T-helper 1 cell treated with Interleukin-12 subunit alpha and Interleukin-12 subunit beta and Interleukin-4 antibody, amounts not matched to agents 30 μg/mL and 1 μg/mL, for 36 hours (primary cell): ENCODE data around the gene GNL2.
A peak's percentile ranks its signal among the peaks of the same experiment; 100 is the strongest.
"Not testable (repeated sequence)": the region's sequence is repeated elsewhere in the genome, so short reads cannot be mapped to it uniquely, and the experiment has no call there.

Experiments
- H3K27ac Mint-ChIP-seq: one replicate; pipeline ENCODE4 v1.8.0; 2021; ENCODE audit warnings: mild to moderate bottlenecking, mixed read lengths
- H3K27me3 Mint-ChIP-seq: one replicate; pipeline ENCODE4 v1.8.0; 2021; ENCODE audit warnings: low read depth, mixed read lengths
- H3K36me3 Mint-ChIP-seq: one replicate; pipeline ENCODE4 v1.8.0; 2021; ENCODE audit warnings: low read depth, mixed read lengths
- H3K4me1 Mint-ChIP-seq: one replicate; pipeline ENCODE4 v1.8.0; 2021; ENCODE audit warnings: low read depth, mixed read lengths
- H3K4me3 Mint-ChIP-seq: one replicate; pipeline ENCODE4 v1.8.0; 2021; ENCODE audit warnings: mild to moderate bottlenecking, moderate library complexity, mixed read lengths
- H3K9me3 Mint-ChIP-seq: one replicate; pipeline ENCODE4 v1.8.0; 2021; ENCODE audit warnings: mixed read lengths

Gene GNL2

DNA sequence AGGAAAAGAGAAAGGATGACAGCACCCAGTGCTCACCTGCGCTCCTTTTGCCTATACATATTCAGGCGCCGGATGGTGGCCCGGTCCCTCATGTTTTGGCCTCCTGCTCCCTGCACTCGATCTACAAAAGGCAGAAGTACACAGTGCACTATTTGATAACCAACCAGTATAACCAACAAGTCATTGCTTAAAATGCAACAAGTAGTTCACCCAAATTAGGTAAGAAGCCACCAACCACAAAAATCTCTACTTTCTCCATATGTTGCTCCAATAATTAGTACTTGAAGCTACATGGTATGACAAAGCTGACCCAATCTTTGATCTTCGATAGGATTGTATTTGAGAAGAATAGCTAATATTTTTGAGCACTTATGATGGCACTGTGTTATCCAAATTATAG is 2.0 kb downstream of the GNL2 start:
- Mint-ChIP-seq H3K36me3 (peaks cover 30% of the 10 kb centered on the region), H3K9me3 (no peaks in the 10 kb centered on the region), H3K4me3 (no peak overlapping the region), H3K27ac (no peak overlapping the region), H3K27me3 (peaks cover 7% of the 10 kb centered on the region), H3K4me1 (peaks cover 26% of the 10 kb centered on the region)

GRCh38 chr1:37588939-37589338 is 6.8 kb downstream of the GNL2 start:
- peaks cover 45% of the 10 kb centered on the region for H3K36me3 Mint-ChIP-seq
- no peaks in the 10 kb centered on the region for H3K27me3 Mint-ChIP-seq
- H3K4me1 Mint-ChIP-seq = peaks cover 9% of the 10 kb centered on the region
- no peaks in the 10 kb centered on the region for H3K9me3 Mint-ChIP-seq
- no peak overlapping the region for H3K27ac Mint-ChIP-seq
- H3K4me3 Mint-ChIP-seq = no peak overlapping the region

DNA sequence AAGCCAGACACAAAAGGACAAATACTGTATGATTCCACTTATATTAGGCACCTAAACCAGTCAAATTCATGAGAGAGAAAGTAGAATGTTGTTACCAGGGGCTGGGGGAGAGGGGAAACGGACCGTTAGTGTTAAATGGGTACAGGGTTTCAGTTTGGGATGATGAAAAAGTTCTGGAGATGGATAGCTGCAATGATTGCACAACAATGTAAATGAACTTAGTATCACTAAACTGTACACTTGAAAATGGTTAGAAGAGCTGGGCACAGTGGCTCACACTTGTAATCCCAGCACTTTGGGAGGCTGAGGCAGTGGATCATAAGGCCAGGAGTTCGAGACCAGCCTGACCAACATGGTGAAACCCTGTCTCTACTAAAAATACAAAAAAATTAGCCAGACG is 11.2 kb downstream of the GNL2 start:
- H3K9me3 Mint-ChIP-seq, H3K4me3 Mint-ChIP-seq, H3K27me3 Mint-ChIP-seq, H3K4me1 Mint-ChIP-seq, H3K27ac Mint-ChIP-seq: not testable (repeated sequence)
- peaks cover 37% of the 10 kb centered on the region for H3K36me3 Mint-ChIP-seq

DNA sequence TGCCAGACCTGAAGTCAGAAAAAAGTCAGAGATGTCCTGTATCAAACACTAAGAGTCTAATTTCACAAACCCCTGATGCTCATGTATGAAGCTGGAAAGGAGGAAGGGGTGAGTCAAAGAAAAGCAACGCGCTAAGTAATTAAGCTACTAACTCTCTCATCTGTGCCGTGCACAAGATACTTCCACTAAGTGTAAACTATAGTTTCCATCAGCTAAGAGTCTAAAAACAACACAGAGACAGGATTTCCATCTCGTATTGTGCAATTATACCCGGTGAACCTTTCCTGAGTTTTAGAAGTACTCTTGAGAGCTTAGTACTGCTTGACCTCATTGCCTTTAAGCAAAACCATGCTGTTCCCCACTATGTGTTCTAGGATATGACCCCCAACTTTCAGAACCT is 20.0 kb downstream of the GNL2 start:
- Mint-ChIP-seq H3K4me1 (peaks cover 50% of the 10 kb centered on the region), H3K4me3 (peak overlapping the region; percentile 7), H3K27ac (peak overlapping the region; percentile 76), H3K36me3 (peaks cover 66% of the 10 kb centered on the region), H3K9me3 (no peaks in the 10 kb centered on the region), H3K27me3 (no peaks in the 10 kb centered on the region)

- no peak overlapping the region for H3K4me3 Mint-ChIP-seq
- no peaks in the 10 kb centered on the region for H3K9me3 Mint-ChIP-seq
- peak overlapping the region; percentile 76 for H3K27ac Mint-ChIP-seq
- peaks cover 54% of the 10 kb centered on the region for H3K4me1 Mint-ChIP-seq
- peaks cover 71% of the 10 kb centered on the region for H3K36me3 Mint-ChIP-seq
- H3K27me3 Mint-ChIP-seq = no peaks in the 10 kb centered on the region
These were observed 20.8 kb downstream of the GNL2 start for GRCh38 chr1:37574834-37575480.

GRCh38 chr1:37570528-37571334 is 25.0 kb downstream of the GNL2 start:
- Mint-ChIP-seq H3K4me3 (peak overlapping the region; percentile 3), H3K27me3 (no peaks in the 10 kb centered on the region), H3K4me1 (peaks cover 50% of the 10 kb centered on the region), H3K9me3 (no peaks in the 10 kb centered on the region), H3K36me3 (peaks cover 82% of the 10 kb centered on the region), H3K27ac (peak overlapping the region; percentile 79)

DNA sequence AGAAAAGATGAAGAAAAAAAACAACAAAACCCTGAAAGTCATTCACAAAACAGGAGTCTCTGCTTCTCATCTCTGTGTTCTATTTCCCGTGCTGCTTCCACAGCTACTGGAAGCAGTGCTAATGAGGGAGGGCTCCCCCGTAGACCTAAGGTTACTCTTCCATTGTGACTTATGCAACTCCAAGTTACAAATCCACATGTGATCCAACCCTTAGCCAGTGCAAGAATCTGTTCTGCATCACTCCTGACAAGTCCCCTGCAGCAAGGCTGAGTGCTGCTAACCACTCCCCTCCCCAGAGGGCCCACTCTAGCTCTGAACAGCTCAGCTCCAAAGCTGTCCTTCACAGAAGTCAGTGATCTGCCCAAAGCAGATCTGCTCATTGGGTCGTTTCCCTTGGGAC is 28.7 kb downstream of the GNL2 start:
- Mint-ChIP-seq H3K27ac (no peak overlapping the region), H3K36me3 (peaks cover 55% of the 10 kb centered on the region), H3K4me1 (peaks cover 23% of the 10 kb centered on the region), H3K27me3 (no peaks in the 10 kb centered on the region), H3K4me3 (no peak overlapping the region), H3K9me3 (no peaks in the 10 kb centered on the region)

- Mint-ChIP-seq H3K27ac (no peak overlapping the region), H3K4me1 (peaks cover 10% of the 10 kb centered on the region), H3K36me3 (peaks cover 40% of the 10 kb centered on the region), H3K9me3 (no peaks in the 10 kb centered on the region), H3K27me3 (no peaks in the 10 kb centered on the region), H3K4me3 (no peak overlapping the region)
These were observed 30.8 kb downstream of the GNL2 start for GRCh38 chr1:37564892-37565291.

DNA sequence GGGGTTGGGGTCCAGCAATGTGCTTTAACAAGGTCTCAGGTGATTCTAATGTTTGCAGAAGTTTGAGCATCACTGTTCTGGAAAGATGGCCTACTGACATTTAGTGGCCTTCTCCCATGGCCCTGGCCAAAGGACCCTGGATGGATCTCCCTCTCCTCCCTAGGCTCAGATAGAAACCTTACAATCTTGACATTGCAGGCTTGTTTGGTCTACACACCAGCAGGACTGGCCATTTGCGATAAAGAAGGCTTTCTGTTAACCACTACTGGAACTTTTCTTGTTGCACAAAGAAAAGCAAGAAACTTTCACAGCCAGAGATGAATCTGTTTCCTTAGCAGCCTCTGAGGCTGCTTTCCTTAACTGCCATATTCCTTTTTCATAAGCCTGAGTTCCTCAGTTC is 32.8 kb downstream of the GNL2 start:
- Mint-ChIP-seq H3K27ac (peak overlapping the region; percentile 18), H3K27me3 (no peaks in the 10 kb centered on the region), H3K4me1 (peaks cover 4% of the 10 kb centered on the region), H3K4me3 (no peak overlapping the region), H3K9me3 (no peaks in the 10 kb centered on the region), H3K36me3 (peaks cover 24% of the 10 kb centered on the region)

GRCh38 chr1:37561133-37562132 is 34.3 kb downstream of the GNL2 start:
- H3K4me1 Mint-ChIP-seq = peaks cover 6% of the 10 kb centered on the region
- H3K27me3 Mint-ChIP-seq = no peaks in the 10 kb centered on the region
- H3K27ac Mint-ChIP-seq = no peak overlapping the region
- H3K4me3 Mint-ChIP-seq = no peak overlapping the region
- peaks cover 12% of the 10 kb centered on the region for H3K36me3 Mint-ChIP-seq
- no peaks in the 10 kb centered on the region for H3K9me3 Mint-ChIP-seq

- Mint-ChIP-seq H3K27ac (no peak overlapping the region), H3K27me3 (no peaks in the 10 kb centered on the region), H3K36me3 (peaks cover 5% of the 10 kb centered on the region), H3K9me3 (no peaks in the 10 kb centered on the region), H3K4me3 (no peak overlapping the region), H3K4me1 (peaks cover 9% of the 10 kb centered on the region)
These were observed 35.2 kb downstream of the GNL2 start for GRCh38 chr1:37560401-37561132.

DNA sequence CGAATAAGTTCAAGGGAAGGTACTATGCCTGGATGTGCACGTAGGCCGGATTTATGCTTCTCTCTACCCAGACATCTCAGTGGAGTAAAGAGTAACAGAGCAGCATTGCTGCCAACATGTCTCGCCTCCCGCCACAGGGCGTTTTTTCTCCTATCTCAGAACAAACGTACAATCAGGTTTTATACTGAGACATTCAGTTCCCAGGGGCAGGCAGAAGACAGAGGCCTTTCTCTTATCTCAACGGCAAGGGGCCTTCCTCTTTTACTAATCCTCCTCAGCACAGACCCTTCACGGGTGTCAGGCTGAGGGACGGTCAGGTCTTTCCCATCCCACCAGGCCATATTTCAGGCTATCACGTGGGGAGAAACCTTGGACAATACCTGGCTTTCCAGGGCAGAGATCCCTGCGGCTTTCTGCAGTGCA is 35.8 kb downstream of the GNL2 start:
- H3K4me3 Mint-ChIP-seq, H3K4me1 Mint-ChIP-seq, H3K27ac Mint-ChIP-seq, H3K9me3 Mint-ChIP-seq, H3K36me3 Mint-ChIP-seq, H3K27me3 Mint-ChIP-seq: not testable (repeated sequence)

DNA sequence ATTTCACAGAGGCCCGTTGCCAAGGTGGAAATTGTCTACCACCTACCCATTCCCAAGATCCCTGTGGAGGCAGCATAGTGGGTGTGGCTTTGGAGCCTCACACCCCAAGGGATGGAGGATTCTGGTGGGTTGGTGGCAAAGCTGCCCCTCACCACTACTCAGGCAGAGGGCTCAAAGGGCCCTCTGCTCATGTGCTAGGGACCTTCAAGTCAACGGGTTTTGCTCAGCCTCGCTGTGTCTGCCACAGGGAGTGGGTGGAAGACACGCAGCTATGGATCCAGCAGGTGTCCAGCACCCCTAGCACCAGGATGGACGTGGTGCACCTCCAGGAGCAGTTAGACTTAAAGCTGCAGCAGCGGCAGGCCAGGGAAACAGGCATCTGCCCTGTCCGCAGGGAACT is 36.7 kb downstream of the GNL2 start:
- no peak overlapping the region for H3K27ac Mint-ChIP-seq
- H3K4me3 Mint-ChIP-seq = no peak overlapping the region
- peaks cover 11% of the 10 kb centered on the region for H3K4me1 Mint-ChIP-seq
- no peaks in the 10 kb centered on the region for H3K9me3 Mint-ChIP-seq
- H3K27me3 Mint-ChIP-seq = no peaks in the 10 kb centered on the region
- peaks cover 4% of the 10 kb centered on the region for H3K36me3 Mint-ChIP-seq

DNA sequence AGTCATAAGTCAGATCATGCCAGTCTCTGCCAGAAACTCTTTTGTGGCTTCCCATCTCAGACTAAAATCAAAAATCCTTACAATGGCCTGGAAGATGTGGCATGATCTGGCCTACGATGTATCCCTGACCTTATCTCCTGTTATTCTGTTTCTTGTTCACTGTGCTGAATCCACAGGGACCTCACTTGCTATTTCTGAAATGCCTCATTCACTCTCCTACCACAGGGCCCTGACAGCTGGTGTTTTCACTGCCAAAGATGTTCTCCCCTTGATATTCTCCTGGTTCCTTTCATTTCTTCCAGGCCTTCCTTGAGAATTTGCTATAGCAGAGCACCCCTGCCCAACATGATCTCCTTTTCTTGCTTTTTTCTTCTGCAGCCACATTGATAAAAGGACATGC is 37.3 kb downstream of the GNL2 start:
- Mint-ChIP-seq H3K4me3 (no peak overlapping the region), H3K27ac (no peak overlapping the region), H3K4me1 (peaks cover 12% of the 10 kb centered on the region), H3K9me3 (no peaks in the 10 kb centered on the region), H3K36me3 (peaks cover 5% of the 10 kb centered on the region), H3K27me3 (no peaks in the 10 kb centered on the region)
